Embryonic facial prominence (tissue), 1 donor: ENCODE measurements around the gene PDXDC1.
"Not testable (repeated sequence)": the region's sequence is repeated elsewhere in the genome, so short reads cannot be mapped to it uniquely, and the experiment has no call there.

Experiments
- DNase-seq: peaks from one replicate; pipeline ENCODE4 v3.0.0-alpha.2; 2016; ENCODE audit errors: extremely low spot score

The PDXDC1 gene

GRCh38 chr16:15132719-15133428, 158.0 kb downstream of the PDXDC1 start:
- DNase-seq, result not testable (repeated sequence)

GRCh38 chr16:15133554-15133953, 158.7 kb downstream of the PDXDC1 start:
- not testable (repeated sequence) for DNase-seq

GRCh38 chr16:15134752-15135482, 160.1 kb downstream of the PDXDC1 start:
- DNase-seq, result not testable (repeated sequence)

- not testable (repeated sequence) for DNase-seq
Observed at GRCh38 chr16:15135483-15136360, 160.9 kb downstream of the PDXDC1 start.

- not testable (repeated sequence) for DNase-seq
Observed at GRCh38 chr16:15137514-15137913, 162.7 kb downstream of the PDXDC1 start.

- not testable (repeated sequence) for DNase-seq
Observed at GRCh38 chr16:15140444-15141365, 165.9 kb downstream of the PDXDC1 start.

GRCh38 chr16:15141586-15141985, 166.8 kb downstream of the PDXDC1 start:
- DNase-seq, result no peak

GRCh38 chr16:15142107-15142890, 167.5 kb downstream of the PDXDC1 start:
- DNase-seq, result not testable (repeated sequence)

- DNase-seq, result not testable (repeated sequence)
Observed at GRCh38 chr16:15142891-15143600, 168.2 kb downstream of the PDXDC1 start.

- not testable (repeated sequence) for DNase-seq
Observed at GRCh38 chr16:15143601-15144091, 168.8 kb downstream of the PDXDC1 start.

GRCh38 chr16:15144092-15144631, 169.3 kb downstream of the PDXDC1 start:
- not testable (repeated sequence) for DNase-seq

GRCh38 chr16:15144781-15145417, 170.1 kb downstream of the PDXDC1 start:
- DNase-seq, result not testable (repeated sequence)

- not testable (repeated sequence) for DNase-seq
Observed at GRCh38 chr16:15145418-15146263, 170.8 kb downstream of the PDXDC1 start.

GRCh38 chr16:15146264-15146662, 171.4 kb downstream of the PDXDC1 start:
- not testable (repeated sequence) for DNase-seq

- not testable (repeated sequence) for DNase-seq
Observed at GRCh38 chr16:15148831-15149230, 174.0 kb downstream of the PDXDC1 start.

- DNase-seq, result not testable (repeated sequence)
Observed at GRCh38 chr16:15149260-15149659, 174.4 kb downstream of the PDXDC1 start.

- DNase-seq, result not testable (repeated sequence)
Observed at GRCh38 chr16:15154005-15154404, 179.2 kb downstream of the PDXDC1 start.
